Activated T-helper 17 cell treated with anti-CD3 and anti-CD28 coated beads, Interleukin-2, amount 50 U/mL, for 72 hours (primary cell): ENCODE results near the gene B4GALT1. TPM values are rescaled to one million over a fixed set of nuclear protein-coding genes. Genes with fewer than 3 reads are reported as not detected.
A peak's percentile ranks its signal among the peaks of the same experiment; 100 is the strongest.

Experiments used
- ATAC-seq: fragments of 150-1000 bp; cut with Tn5 transposase; replicated peaks from 2 replicates; pipeline ENCODE4 v1.10.0; 2021; ENCODE audit warnings: mild to moderate bottlenecking, moderate library complexity
- H3K27ac Mint-ChIP-seq: one replicate; pipeline ENCODE4 v1.8.0; 2022; ENCODE audit warnings: mixed read lengths
- H3K27me3 Mint-ChIP-seq: one replicate; pipeline ENCODE4 v1.8.0; 2022; ENCODE audit warnings: mixed read lengths
- H3K36me3 Mint-ChIP-seq: one replicate; pipeline ENCODE4 v1.8.0; 2022; ENCODE audit warnings: low read depth, mild to moderate bottlenecking, mixed read lengths
- H3K4me1 Mint-ChIP-seq: one replicate; pipeline ENCODE4 v1.8.0; 2022; ENCODE audit warnings: mixed read lengths
- H3K4me3 Mint-ChIP-seq: one replicate; pipeline ENCODE4 v1.8.0; 2022; ENCODE audit warnings: mild to moderate bottlenecking, mixed read lengths
- H3K9me3 Mint-ChIP-seq: one replicate; pipeline ENCODE4 v1.8.0; 2022; ENCODE audit warnings: mixed read lengths
- total RNA-seq, 2 donors: library from RNA; stranded (reverse); gene quantifications; one replicate each; pipeline ENCODE4 v1.2.3, GENCODE V29; 2022

B4GALT1 gene
- total RNA-seq, 2 donors from 2014 or later: 45.4 to 57.9 TPM

DNA sequence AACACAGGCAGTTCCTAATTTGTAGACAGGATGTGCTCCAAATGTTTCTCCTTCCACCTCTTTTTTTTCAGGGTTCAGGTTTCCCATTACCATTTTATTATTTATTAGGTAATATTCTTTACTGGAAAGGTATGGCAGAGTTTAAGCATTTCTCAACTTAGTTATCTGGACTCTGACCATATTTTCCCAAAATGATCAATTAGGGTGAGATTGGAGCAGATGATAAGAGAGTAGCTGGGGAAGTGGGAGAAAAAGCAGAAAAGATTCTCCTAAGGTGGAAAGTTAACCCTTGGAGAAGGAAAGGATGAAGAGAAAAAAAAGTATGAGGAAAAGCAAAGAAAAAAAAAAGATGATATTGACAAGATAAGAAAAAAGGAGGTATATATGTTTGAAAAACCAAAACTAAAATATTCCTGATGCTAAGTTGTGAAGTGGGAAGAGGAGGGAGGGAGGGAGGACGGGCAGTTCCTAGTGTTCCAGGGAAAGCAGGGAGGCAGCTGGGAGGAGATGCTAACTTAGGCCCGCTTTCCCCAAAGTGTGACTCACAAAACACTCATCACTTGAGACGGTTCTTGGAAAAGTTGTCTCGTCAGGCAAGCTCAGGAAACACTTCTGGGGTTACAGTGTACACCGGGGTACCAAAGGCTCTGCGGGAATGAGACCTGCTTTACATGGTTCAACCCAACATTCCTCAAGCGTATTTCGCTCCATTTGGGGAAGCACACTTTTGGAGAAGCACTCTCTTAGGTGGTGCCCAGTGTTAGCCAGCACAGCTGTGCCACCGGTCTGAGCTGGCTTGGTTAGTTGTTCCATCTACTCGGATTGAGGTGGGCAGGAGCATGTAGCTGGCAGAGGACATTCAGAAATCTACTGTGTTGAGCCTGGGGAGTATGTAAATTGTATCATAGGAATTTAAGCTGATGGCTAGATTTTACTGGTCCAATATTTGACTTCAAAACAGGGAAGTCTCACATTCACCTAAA is 35.1 kb downstream of the B4GALT1 start:
- peak overlapping the region; percentile 98 for H3K27ac Mint-ChIP-seq

DNA sequence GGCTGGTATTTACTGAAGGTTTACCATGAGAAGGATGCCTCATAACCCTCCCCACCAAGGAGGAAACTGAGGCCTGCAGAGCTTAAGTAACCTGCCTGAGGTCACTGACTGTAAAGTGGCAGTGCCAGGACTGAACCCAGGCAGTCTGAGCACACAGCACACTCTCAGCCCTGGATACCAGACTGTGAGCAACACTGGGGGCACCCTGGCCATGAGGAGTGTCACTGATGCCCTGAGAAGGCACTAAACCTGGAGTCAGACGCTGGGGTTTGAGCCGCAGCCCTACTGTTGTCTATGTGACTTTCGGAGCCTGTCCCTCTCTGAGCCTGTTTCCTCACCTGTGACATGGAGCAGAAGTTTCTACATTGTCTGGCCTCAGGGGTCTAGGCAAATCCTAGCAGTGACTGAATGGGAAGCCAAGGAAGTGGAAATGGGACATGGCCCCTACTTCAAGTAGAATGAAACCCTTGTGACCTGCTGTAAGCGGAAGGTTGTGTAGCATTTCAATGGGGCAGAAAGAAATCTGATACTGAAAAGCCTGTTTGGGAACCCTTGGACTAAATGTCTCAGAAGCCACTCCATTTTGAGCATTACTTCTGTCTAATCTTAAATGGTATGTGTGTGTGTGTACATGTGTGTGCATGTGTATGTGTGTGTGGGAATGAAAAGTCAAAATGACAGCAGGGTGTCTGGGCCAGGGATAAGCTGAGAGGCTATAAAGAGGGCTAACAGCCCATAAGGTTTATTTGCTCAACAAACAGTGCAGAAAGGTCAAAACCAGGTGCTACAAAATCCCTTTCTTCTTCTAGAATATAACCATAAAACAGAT is 36.0 kb downstream of the B4GALT1 start:
- peak overlapping the region; percentile 81 for H3K4me3 Mint-ChIP-seq
- ATAC-seq: peak; percentile 56
- H3K27ac Mint-ChIP-seq: peak overlapping the region; percentile 98
- H3K9me3 Mint-ChIP-seq: no peaks in the 10 kb centered on the region
- H3K36me3 Mint-ChIP-seq: peaks cover 90% of the 10 kb centered on the region
- H3K27me3 Mint-ChIP-seq: no peaks in the 10 kb centered on the region
- peaks cover 43% of the 10 kb centered on the region for H3K4me1 Mint-ChIP-seq

More for the DNA sequence above, 35.1 kb downstream of the B4GALT1 start:
- Mint-ChIP-seq H3K4me3 (peak overlapping the region; percentile 81), H3K4me1 (peaks cover 50% of the 10 kb centered on the region), H3K36me3 (peaks cover 83% of the 10 kb centered on the region), H3K9me3 (no peaks in the 10 kb centered on the region), H3K27me3 (no peaks in the 10 kb centered on the region)
- ATAC-seq: no peak

DNA sequence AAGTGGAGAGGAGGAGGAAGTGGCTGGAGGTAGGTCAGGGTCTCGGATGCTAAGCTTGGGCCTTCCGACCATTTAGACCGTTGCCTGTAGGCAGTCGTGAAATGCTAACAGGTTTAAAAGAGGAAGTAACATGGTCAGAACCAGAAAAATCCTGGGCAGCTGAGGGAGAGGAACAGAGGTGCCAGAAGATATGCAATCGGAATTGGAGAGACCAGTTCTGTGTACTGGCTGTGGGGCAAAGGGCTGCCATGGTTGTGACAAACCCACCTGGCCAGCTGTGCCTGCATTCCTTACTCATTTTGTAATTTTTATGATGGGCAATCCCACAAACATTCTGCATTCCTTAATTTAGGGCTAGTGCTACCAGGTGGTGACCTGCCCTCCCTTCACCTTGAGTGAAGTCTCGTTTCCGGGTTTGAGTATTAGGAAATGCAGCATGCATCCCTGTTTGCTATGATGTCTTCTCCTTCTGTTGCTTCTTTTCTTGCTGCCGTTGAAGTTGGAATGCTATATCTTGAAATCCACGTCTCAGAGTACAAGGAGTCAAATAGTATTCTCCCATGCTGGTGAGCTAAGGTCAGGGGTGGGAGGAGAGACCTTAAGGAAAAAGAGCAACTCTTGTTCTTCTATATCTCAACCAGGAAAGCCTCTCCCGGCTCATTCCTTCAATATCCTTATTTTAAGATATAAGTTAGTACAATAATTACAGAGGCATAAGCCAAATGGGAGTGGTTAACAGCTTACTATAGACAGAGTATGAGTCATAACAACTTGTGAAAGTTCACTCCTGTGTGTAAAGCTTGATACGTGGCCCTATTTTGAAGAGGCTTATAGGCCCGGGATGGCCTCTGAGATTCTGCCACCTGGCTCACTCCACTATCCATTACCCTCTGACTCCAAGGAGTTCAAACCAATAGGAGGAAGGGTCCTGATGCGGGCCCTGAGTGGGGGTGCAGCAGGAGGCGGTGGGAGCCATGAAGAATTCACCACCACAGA is 37.0 kb downstream of the B4GALT1 start:
- peak; percentile 98 for ATAC-seq
- Mint-ChIP-seq H3K27ac (peak overlapping the region; percentile 98), H3K27me3 (no peaks in the 10 kb centered on the region), H3K9me3 (no peaks in the 10 kb centered on the region), H3K4me1 (peaks cover 38% of the 10 kb centered on the region), H3K4me3 (peak overlapping the region; percentile 81), H3K36me3 (peaks cover 92% of the 10 kb centered on the region)

DNA sequence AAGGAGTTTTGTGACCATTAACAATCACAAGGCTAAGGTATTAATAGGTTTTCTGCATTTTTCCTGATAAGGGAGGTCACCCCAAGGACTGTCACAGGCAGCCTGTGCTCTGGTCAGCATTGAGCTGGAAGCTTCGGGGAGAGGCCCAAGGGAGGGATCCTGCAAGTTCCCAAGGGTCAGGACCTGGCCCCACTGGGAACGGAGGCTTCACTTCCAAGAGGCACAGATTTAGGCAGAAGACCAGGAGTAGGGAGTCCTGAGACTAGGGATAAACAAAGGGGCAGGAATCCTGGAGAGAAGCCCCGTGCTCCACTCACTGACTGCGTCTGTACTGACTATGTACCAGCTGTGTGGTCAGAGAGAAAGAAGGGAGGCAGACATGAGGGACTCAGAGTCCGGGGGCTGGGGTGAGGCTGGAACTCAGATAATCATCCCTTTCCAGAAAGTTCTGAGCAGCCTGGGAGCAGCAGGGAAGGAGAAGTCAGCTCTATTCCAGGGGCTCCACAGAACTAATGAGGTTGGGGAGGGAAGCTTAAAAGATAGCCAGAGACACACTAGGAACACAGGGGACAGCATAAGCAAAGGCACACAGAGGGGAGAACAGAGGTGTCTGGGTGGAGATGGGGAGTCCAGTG is 37.8 kb downstream of the B4GALT1 start:
- Mint-ChIP-seq H3K27me3 (no peaks in the 10 kb centered on the region), H3K36me3 (peaks cover 94% of the 10 kb centered on the region), H3K9me3 (no peaks in the 10 kb centered on the region), H3K4me1 (peaks cover 44% of the 10 kb centered on the region), H3K27ac (peak overlapping the region; percentile 98), H3K4me3 (no peak overlapping the region)
- ATAC-seq: no peak

DNA sequence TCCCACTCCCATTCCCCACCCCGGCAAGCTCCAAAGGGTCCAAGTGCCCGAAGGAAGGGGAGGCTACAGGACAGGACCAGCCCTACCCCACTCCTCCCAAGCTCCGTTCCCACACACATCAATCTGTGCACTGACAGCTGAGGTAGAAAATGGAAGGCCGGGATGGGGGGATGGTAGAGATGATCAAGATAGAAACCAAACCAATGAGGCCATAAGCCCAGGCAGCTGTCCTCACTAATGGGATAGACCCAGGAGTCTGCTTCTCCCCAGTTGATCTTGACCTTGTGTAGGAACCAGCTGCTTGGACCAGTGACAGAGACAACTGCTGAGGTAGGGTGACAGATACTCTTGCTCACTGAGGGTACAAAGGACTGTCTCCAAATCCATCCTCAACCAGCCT is 38.6 kb downstream of the B4GALT1 start:
- H3K4me1 Mint-ChIP-seq: peaks cover 47% of the 10 kb centered on the region
- H3K27ac Mint-ChIP-seq: peak overlapping the region; percentile 98
- no peaks in the 10 kb centered on the region for H3K9me3 Mint-ChIP-seq
- H3K27me3 Mint-ChIP-seq: no peaks in the 10 kb centered on the region
- no peak overlapping the region for H3K4me3 Mint-ChIP-seq
- no peak for ATAC-seq
- peaks cover 95% of the 10 kb centered on the region for H3K36me3 Mint-ChIP-seq

DNA sequence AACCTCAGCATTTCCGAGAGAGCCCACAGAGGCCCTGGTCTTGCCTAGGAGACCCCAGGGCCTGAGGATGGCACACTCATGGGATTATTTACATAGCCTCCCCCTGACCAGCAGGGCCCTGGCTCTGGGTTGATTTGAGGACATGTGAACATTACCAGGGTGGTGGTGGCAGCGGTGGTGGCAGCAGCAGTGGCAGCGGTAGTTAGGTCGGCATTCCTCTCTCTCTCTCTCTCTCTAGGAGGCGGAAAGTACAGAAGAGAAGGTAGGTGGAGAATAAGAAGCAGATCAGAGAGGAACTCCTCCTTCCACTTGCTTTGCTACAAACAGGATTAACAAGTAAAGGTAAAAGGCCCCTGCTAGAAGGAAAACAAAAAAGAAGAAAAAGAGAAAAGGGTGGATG is 39.3 kb downstream of the B4GALT1 start:
- H3K9me3 Mint-ChIP-seq: no peaks in the 10 kb centered on the region
- H3K36me3 Mint-ChIP-seq: peaks cover 92% of the 10 kb centered on the region
- no peaks in the 10 kb centered on the region for H3K27me3 Mint-ChIP-seq
- ATAC-seq: no peak
- H3K4me3 Mint-ChIP-seq: no peak overlapping the region
- H3K4me1 Mint-ChIP-seq: peaks cover 47% of the 10 kb centered on the region
- peak overlapping the region; percentile 98 for H3K27ac Mint-ChIP-seq

DNA sequence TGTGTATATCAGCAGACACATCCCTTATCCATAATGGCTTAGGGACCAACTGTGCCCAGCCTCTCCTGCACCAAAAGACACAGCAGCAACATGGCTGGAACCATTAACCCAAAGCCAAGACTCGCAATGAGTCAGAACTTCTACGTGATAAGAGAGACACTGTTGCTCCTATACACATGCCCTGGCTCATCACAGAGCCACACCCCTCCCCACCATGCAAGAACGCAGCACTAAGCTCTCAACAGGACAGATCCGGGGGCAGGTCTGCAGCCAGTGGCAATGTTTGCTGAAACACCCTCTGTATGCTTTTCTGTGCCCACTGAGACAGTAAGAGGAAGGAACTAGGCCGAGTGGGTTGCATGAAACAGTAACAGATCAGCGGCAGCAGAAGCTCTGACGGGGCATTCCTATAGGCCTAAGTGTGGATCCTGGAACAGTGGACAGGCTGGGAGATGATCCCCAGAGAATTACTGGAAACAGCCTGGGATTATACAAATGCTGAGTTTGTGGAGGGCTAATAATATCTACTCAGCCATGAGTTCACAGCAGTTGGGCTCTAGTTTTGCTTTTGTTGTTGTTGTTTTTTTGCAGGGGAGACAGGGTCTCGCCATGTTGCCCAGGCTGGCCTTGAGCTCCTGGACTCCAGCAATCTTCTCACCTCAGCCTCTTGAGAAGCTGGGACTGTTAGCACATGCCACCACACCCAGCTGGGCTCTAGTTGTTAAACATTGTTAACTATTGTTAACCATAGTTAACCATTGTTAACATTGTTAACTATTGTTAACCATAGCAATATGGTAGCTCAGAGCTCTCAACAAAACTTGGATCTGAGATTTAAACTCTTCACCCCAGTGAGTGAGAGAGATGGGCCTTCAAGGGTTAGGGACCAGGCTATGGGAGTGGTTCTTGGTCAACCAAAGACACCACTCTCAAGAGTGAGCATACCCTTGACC is 41.0 kb downstream of the B4GALT1 start:
- Mint-ChIP-seq H3K4me3 (no peak overlapping the region), H3K27ac (no peak overlapping the region), H3K36me3 (peaks cover 86% of the 10 kb centered on the region), H3K9me3 (no peaks in the 10 kb centered on the region), H3K27me3 (no peaks in the 10 kb centered on the region), H3K4me1 (peaks cover 41% of the 10 kb centered on the region)
- peak; percentile 30 for ATAC-seq

DNA sequence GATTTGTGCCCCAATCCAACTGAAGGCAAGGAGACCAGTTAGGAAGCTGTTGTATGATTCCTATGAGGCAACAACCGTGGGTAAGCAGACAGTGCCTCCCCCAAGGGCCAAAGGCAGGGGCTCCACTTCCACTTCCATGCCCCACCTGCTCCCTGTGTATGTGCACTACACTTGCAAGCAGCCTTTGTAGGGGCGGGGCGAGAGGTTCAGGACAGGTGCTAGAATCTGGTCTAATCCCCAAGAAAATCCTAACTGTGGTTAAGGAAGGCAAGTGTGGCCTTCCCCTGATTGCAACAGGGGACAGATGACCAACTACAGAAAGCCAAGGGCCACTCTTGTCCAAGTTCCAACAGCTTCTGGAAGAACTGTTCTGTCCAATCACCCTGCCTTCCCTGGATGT is 41.7 kb downstream of the B4GALT1 start:
- Mint-ChIP-seq H3K36me3 (peaks cover 86% of the 10 kb centered on the region), H3K4me3 (no peak overlapping the region), H3K9me3 (no peaks in the 10 kb centered on the region), H3K4me1 (peaks cover 37% of the 10 kb centered on the region), H3K27ac (peak overlapping the region; percentile 80), H3K27me3 (no peaks in the 10 kb centered on the region)
- no peak for ATAC-seq

DNA sequence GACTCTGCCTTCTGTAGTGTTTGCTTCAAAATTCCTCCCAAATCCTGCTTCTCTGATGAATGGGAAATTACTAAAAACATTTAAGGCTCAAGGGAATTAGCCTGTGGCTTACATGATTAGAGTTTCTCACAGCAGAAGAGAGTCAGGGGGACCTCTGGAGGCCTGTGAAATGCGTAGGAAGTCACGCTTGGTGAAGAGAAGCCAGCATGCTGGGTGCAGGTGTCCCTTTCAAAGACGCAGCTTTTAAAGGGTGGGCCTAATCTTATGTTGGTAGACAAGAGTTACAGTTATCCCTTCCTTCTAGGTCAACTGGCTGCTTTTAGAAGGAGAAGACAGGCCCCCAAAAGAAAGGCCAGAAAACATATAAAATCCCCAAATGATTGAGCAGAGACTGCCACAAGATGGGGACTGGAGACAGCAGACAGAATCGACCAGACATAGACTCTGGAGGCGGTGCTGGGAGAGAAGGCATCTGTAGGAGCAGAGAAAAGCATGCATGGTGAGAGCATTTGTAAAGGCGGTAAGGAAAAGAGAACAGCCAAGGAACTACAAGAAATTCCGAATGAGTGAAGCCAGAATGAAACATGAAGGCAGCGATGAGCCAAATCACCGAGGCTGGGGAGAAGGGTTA is 42.3 kb downstream of the B4GALT1 start:
- Mint-ChIP-seq H3K36me3 (peaks cover 86% of the 10 kb centered on the region), H3K27me3 (no peaks in the 10 kb centered on the region), H3K4me3 (no peak overlapping the region), H3K9me3 (no peaks in the 10 kb centered on the region), H3K27ac (peak overlapping the region; percentile 80), H3K4me1 (peaks cover 40% of the 10 kb centered on the region)
- no peak for ATAC-seq

DNA sequence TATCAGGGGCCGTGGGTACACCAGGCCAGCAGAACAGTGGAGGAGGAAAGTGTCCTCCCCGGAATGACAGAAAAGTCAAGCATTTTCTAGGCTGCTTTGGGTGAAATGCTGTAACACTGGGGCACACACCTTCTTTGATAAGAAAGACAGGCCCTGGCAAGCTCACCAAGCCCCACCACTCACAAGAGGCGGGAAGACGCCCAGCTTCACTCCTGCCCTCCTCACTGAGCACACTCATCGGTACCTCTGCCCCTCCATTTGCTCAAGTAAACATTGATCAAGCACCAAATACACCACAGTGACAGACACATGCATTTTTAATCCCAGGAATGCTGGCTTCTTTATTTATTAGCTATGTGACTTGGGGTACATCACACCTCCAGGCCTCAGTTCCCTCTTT is 43.1 kb downstream of the B4GALT1 start:
- Mint-ChIP-seq H3K4me1 (peaks cover 39% of the 10 kb centered on the region), H3K36me3 (peaks cover 86% of the 10 kb centered on the region), H3K27ac (peak overlapping the region; percentile 80), H3K4me3 (no peak overlapping the region), H3K9me3 (no peaks in the 10 kb centered on the region), H3K27me3 (no peaks in the 10 kb centered on the region)
- ATAC-seq: no peak

DNA sequence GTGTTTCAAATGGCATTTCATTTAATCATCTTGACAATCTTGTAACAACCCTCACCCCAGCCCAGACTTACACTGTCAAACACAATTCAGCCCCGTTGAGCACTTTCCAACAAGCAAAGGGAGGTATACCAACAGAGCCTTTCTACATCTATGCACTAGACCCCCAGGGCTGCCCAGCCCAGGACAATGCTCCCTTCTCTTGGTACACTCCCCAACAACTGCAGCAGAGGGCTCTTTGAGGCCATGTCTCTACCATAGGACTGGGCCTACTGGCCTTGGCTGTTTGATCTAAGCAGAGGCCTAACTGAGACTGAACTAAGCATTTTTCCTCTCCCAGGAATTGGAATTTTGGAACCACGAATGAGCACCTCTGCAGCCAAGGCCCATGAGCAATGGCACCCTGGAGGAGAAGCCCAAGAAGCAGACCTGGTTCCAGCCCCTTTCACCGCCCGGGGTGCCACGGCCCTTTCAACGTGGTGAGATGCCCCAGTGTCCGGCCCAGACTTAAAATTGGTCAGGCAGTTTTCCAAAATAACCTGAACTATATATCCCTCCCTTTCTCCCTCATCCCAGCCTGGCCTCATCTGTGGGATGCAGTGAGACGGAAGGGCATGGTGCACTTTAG is 43.6 kb downstream of the B4GALT1 start:
- H3K36me3 Mint-ChIP-seq: peaks cover 86% of the 10 kb centered on the region
- no peaks in the 10 kb centered on the region for H3K27me3 Mint-ChIP-seq
- no peak overlapping the region for H3K4me3 Mint-ChIP-seq
- peak overlapping the region; percentile 80 for H3K27ac Mint-ChIP-seq
- peaks cover 39% of the 10 kb centered on the region for H3K4me1 Mint-ChIP-seq
- H3K9me3 Mint-ChIP-seq: no peaks in the 10 kb centered on the region
- ATAC-seq: no peak

DNA sequence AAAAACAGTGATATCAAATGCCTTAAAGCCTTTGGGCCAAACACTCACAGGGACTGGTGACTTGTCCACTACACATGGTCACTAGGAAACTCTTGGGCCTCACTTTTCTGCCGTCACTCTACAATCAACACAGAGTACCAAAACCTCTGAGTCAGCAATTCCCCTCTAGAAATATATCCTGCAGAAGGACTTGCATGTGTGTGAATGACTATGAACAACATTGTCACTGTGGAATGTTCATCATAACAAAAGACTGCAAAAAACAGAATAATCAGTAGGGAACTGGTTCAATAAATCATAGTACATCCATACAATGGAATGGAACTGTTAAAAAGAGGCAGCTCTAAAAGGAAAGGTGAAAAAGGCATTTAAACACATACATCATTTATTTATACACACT is 46.5 kb downstream of the B4GALT1 start:
- H3K27me3 Mint-ChIP-seq: no peaks in the 10 kb centered on the region
- no peak for ATAC-seq
- H3K4me1 Mint-ChIP-seq: peaks cover 43% of the 10 kb centered on the region
- no peak overlapping the region for H3K4me3 Mint-ChIP-seq
- peaks cover 89% of the 10 kb centered on the region for H3K36me3 Mint-ChIP-seq
- no peak overlapping the region for H3K27ac Mint-ChIP-seq
- H3K9me3 Mint-ChIP-seq: no peaks in the 10 kb centered on the region
